HG03159 (cell line): Measurements from ENCODE around the gene MYO7B.
A peak's percentile ranks its signal among the peaks of the same experiment; 100 is the strongest.
"Not testable (repeated sequence)": the region's sequence is repeated elsewhere in the genome, so short reads cannot be mapped to it uniquely, and the experiment has no call there.

Experiments used
- ATAC-seq: cut with Tn5 transposase; IDR thresholded peaks from one replicate; pipeline ENCODE4 v1.9.1; 2021; ENCODE audit warnings: mild to moderate bottlenecking, moderate library complexity; ENCODE audit not compliant: unreplicated experiment

Gene MYO7B

DNA sequence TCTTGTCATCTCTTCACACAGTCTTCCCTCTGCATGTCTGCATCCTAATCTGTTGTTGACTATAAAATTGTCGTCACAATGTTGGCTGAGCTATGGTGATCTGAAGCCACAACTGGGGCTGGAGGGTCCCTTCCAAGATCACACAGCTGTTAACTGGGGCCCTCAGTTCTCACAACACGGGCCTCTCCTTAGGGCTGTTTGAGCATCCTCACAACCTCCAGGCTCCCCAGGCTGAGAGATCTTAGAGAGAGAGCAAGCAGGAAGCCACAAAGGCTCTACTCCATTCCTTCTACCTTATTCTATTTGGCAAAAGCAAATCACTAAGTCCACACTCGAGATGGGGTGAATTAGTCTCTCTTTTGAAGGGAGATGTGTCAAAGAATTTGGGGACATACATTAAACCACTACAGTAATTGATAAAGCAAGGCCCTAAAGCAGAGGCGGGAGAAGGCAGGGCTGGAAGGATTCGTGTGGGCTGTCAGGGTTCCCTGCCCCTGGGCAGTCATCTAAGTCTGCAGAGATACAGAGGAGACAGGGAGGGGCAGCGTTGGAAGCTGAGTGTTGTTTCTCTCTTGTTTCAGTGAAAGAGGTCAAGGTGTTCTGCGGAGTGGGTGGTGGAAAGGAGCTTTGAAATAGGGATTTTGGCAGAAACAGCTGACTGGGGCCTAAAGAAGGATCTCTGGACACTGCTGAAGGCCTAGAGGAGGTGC is 15.9 kb downstream of the MYO7B start:
- no peak for ATAC-seq

DNA sequence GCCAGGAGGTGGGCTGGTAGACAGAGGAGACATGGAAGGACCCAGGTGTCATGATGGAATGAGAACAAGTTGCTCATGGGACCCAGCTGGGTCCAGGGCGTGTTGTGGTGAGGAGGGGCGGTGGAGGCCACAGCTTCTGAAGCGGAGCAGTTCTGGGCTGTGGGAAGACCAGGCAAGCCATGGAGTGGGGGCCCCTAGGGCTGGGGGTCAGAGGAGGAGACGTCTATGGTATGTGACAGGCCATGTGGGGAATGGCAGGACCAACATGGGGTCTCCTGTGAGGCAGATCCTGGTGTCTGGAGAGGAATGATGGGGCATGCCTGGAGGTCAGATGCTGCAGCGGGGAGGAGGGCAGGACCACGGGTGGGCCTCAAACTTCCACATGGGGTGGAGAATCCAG is 16.9 kb downstream of the MYO7B start:
- no peak for ATAC-seq

DNA sequence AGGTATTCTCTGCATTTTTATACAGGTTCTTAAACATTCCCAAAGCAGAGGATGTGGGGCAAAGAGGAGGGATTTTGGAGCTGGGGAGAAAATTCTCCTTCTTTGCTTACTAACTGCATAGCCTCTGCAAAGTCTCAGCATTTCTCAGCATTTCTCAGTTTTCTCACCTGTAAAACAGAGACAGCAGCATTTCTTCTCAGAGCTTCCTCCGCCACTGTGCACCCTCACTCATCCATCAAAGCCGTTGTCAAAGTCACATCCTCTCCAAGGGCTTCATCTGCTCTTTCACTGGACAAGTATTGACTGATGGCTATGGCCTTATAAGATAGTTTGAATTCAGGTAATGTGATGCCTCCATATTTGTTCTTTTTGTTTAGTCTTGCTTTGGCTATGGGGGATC is 17.4 kb downstream of the MYO7B start:
- no peak for ATAC-seq

DNA sequence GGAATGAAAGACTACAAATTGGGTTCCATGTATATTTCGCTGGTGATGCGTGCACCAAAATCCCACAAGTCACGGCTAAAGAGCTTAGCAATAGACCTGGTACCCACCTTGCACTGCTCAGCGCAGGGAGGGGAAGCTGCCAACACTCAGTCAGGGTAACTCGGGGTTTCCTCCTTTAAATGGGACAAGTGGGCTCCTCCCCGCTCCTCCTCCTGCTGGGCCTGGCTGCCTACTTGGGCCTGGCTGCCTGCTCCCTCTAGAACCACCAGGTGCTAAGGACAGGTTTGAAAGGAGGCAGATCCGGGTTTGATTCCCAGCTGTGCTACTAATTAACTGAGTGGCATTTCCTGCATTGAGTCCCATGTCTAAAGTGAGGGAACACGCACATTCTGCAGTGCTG is 23.4 kb downstream of the MYO7B start:
- ATAC-seq, result no peak

- no peak for ATAC-seq
Observed at GRCh38 chr2:127559454-127559853, 24.0 kb downstream of the MYO7B start.

DNA sequence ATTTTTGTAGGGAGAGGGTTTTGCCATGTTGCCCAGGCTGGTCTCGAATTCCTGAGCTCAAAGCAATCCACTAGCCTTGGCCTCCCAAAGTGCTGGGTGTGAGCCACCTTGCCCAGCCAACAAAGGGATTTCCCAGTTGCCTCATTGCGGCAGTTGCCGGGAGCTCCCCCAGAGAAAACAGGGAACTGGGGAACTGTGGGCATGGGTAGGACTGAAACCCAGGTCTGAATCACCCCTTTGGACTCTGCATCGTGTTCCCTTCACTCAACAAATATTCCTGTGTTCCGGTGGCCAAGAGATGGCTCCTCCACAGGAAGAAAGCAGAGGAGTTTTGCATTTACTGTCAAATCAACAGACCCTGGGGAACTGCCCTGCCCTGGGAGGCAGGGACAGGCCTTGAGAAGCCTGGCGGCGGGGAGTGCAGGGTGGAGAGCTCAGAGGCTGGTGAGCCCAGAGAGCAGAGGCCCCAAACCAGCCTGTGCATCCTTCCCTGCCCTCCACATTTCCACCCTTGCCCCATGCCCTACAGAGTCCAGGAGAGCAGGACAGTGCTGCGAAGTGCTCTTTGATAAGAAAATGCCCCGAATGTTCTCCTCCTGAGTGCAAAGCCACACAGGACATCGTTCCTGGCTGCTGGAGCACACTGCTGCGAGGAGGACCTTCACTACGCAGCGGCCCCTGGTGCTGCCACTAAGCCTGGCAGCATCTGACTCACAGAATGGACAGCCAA is 24.9 kb downstream of the MYO7B start:
- no peak for ATAC-seq

DNA sequence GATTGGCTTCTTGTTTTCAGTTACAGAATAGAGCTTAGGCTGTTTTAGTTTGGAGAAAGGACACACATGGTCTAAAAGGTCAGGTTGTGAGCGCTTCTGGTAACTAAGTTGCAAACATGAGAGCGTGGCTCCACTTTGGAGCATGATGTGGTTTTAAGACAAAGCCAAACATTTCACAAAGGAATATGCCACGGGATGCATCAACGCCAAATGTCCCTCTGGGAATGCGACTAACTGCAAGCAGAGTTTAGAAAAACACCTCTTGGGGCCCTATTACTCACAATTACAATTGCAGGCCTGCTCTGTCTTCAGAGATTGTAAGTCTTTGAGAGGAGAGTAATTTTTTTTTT is 25.4 kb downstream of the MYO7B start:
- no peak for ATAC-seq

GRCh38 chr2:127561371-127561770 is 25.9 kb downstream of the MYO7B start:
- ATAC-seq, result no peak

- ATAC-seq, result peak; percentile 6
Observed at GRCh38 chr2:127562936-127563335, 27.5 kb downstream of the MYO7B start.

DNA sequence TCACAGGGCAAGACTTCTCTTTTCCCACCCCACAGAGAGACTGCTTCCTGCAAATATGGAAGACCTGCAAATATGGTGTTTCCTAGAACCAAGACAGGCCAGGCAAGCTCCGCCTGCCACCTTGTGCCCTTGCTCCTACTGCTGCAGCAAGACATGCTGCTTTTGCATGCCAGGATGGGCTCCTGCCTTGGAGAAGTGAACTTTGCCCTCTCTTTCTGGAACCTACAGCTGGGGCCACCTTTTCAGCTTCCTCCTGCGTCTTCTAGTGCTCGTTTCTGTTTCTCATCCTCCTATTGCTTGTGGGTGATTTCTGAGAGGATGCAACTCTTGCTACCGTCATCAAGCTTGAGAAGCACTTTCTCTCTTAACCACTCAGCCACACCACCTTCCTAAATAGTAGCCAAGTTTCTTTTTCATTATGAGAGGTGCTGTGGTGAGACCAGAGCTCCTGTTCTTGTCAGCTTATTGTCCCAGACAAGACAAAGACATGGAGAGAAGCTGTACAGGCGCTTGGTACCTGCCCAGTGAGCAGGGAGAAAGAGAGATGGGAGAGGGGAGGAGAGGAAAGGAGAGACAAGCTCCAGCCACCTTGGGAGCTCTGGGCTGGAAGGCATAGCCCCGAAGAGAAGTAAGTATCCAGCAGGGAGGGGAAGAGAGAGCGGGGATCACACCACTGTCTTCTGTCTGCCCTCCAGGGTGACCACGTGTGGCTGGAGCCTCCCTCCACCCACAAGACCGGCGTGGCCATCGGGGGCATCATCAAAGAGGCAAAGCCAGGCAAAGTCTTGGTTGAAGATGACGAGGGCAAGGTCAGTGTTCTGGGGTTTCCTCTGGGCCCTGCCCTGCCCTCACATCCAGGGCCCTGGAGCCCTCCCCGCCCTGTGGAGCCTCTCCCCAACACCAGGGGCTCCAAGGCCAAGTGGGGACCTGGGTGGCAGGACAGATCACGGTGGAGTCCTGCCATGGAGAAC is 28.3 kb downstream of the MYO7B start:
- peak; percentile 94 for ATAC-seq

DNA sequence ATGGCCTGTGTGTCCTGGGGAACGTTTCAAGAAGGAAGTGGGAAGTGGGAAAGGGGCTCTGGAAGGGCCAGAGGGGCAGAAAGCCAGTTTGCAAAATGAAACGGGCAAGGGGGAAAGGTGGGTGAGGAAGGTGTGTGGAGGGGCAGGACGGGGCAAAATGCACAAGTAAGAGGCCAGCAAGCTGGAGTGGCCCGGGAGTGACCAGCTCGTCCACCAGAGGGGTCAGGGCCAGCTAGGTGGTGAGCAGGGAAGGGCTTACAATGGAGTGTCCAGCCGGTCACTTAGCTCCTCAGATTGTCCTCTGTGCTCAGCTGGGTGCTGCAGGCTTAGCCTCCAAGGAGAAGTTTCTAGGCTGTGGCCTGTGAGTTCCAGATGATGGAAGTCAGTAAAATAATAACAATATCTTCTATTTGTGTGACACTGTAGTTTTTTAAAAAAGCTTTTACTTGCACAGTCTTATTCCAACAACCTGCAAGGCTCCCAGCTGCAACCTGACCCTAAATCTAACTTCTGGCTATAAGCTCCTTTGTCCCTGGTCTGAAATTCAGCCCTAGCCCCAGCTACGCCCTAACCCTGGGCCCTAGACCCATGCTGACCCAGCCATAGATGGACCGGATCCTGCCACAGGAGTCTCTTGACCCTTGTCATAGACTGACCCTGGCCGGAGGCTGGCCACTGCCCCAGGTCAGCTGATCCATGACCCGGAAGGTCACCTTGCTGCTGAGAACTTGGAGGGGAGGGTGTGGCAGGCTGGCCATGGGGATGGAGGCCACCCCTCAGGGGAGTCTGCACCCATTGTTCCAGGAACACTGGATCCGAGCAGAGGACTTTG is 29.2 kb downstream of the MYO7B start:
- ATAC-seq, result no peak

GRCh38 chr2:127565261-127566138 is 30.0 kb downstream of the MYO7B start:
- no peak for ATAC-seq

GRCh38 chr2:127566139-127566417 is 30.6 kb downstream of the MYO7B start:
- no peak for ATAC-seq

DNA sequence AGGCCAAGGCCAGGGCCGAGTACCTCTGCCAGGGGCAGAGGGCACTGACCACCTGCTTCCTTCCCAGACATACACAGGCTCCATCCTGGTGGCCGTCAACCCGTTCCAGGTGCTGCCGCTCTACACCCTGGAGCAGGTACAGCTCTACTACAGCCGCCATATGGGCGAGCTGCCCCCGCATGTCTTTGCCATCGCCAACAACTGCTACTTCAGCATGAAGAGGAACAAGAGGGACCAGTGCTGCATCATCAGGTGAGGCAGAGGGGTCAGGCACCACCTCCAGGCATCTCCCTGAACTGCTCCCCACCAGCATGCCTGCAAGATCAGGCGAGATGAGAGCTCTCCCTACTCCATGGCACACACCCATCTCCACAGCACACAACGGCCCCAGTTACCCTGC is 31.1 kb downstream of the MYO7B start:
- no peak for ATAC-seq

GRCh38 chr2:127567351-127567854 is 31.9 kb downstream of the MYO7B start:
- no peak for ATAC-seq

DNA sequence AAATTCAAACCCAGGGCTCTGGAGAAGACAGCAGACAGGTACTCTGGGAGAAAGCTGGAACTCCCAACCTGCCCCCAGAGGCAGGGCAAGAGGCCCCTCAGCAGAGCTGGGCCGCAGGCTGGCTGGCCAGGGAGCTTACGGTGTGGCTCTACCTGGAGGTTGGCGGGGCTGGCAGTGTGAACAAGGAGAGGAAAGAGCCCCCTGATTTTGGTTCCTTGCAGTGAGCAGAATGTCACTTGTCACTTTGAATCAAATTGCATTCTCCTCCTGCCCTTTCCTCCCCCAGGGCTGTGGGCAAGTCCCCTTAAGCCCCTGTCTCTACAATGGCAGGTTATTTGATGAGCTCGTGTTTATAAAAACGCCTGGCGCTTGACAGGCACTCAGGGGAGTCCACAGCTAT is 32.6 kb downstream of the MYO7B start:
- no peak for ATAC-seq

DNA sequence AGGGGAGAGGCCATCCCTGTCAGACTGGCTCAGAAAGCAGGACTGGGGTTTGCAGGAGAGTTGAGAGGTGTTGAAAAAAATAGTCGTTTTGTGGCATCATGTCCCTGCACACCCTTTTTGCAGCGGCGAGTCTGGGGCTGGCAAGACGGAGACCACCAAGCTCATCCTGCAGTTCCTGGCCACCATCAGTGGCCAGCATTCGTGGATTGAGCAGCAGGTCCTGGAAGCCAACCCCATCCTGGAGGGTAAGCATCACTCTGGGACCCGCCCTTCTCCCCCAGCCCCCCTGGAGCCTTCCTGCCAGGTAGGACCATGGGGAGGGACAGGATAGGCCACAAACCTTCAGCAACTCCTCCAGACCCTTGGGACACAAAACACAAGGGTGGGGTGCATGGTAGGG is 34.2 kb downstream of the MYO7B start:
- no peak for ATAC-seq

DNA sequence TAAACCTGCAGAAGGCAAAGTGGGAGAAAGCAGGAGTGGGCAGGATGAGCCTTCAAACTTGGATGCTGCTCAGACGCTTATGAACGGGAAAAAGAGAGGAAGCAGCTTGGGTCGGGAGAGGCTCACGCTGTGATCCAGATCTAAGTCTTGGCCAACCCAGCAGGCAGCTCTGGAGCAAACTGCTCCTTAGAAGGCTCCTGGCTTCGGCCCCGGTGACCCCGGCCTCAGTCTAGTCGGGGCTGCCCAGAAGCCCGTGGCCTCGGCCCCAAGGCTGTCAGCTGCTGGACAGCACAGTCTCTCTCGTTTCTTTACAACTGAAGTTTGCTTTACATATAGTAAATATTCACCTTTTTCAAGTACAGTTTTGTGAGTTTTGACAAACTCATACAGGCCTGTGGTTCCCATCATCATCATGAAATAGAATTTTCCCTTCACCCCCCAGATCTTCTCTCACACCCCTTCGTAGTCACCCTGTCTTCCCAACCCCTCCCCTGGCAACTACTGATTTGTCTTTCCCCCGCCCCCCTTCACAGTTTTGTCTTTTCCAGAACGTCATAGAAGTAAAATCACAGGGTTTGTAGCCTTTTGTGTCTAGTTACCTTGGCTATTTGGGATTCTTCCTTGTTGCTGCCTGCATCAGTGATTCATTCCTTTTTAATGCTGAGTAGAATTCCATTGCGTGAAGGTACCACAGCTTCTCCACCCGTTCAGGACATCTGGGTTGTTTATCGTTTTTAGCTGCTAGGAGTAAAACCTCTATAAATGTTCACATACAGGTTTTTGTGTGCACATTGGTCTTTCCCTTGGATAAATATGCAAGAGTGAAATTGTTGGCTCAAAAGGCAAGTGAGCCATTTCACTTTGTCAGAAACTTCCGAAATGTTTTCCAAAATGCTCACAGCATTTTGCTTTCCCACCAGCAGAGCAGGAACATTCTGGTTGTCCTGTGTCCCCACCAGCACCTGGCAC is 35.1 kb downstream of the MYO7B start:
- no peak for ATAC-seq

DNA sequence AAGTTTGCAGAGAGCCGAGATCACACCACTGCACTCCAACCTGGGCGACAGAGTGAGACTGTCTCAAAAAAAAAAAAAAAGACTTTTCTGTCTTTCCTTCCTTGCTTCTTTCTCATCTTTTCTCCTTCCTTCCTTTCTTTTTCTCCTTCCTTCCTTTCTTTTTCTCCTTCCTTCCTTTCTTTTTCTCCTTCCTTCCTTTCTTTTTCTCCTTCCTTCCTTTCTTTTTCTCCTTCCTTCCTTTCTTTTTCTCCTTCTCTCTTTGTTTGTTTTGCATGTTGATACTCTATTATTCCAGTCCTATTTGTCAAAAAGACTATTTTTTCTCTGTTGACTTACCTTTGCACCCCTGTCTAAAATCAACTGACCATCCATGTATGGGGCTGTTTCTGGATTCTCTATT is 36.9 kb downstream of the MYO7B start:
- not testable (repeated sequence) for ATAC-seq
